ENCODE results near the gene BNC2.

DNA sequence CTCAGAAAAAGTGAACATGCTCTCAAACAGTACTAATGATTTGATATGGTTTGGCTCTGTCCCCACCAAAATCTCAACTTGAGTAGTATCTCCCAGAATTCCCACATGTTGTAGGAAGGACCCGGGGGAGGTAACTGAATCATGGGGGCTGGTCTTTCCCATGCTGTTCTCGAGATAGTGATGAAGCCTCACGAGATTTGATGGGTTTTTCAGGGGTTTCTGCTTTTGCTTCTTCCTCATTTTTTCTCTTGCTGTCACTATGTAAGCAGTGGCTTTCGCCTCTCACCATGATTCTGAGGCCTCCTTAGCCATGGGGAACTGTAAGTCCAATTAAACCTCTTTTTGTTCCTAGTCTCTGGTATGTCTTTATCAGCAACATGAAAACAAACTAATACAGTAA is 401.3 kb downstream of the BNC2 start:
- TF ChIP-seq, protein P1, sequence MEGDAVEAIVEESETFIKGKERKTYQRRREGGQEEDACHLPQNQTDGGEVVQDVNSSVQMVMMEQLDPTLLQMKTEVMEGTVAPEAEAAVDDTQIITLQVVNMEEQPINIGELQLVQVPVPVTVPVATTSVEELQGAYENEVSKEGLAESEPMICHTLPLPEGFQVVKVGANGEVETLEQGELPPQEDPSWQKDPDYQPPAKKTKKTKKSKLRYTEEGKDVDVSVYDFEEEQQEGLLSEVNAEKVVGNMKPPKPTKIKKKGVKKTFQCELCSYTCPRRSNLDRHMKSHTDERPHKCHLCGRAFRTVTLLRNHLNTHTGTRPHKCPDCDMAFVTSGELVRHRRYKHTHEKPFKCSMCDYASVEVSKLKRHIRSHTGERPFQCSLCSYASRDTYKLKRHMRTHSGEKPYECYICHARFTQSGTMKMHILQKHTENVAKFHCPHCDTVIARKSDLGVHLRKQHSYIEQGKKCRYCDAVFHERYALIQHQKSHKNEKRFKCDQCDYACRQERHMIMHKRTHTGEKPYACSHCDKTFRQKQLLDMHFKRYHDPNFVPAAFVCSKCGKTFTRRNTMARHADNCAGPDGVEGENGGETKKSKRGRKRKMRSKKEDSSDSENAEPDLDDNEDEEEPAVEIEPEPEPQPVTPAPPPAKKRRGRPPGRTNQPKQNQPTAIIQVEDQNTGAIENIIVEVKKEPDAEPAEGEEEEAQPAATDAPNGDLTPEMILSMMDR (IDR thresholded peaks at IDR 0.05) = no peak
- TF ChIP-seq POLR2A (IDR thresholded peaks at IDR 0.05) = no peak

Measured in right lobe of liver (tissue), 4 donors.